SIG-M5 treated with dmso at 0.1 percent for 504 hours (cell line): Measurements from ENCODE around the gene HHAT.
"Not testable (repeated sequence)": the region's sequence is repeated elsewhere in the genome, so short reads cannot be mapped to it uniquely, and the experiment has no call there.

ENCODE experiments used
- DNase-seq: peaks from one replicate; lab custom pipeline; 2025; ENCODE audit not compliant: unreplicated experiment; lab: John Stamatoyannopoulos, UW

HHAT gene

DNA sequence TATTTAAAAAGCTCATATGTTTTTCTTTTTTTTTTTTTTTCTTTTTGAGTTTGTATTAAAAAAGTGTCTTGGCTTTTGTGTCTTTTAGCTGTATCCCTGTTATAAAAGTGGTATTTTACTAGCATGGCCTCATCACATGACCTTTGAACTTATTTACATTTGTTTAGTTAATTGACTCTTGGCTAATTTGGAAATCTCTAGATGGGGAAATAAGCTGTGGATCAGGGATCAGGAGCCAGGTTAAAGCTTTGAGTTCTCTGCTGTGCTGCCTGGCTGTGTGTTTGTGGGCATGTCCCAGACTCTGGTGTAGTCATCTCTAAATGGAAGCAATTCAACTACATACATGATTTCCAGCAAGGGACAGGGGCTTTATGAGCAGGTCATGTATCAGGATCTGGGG, 56.5 kb downstream of the HHAT start:
- DNase-seq, result no peak

DNA sequence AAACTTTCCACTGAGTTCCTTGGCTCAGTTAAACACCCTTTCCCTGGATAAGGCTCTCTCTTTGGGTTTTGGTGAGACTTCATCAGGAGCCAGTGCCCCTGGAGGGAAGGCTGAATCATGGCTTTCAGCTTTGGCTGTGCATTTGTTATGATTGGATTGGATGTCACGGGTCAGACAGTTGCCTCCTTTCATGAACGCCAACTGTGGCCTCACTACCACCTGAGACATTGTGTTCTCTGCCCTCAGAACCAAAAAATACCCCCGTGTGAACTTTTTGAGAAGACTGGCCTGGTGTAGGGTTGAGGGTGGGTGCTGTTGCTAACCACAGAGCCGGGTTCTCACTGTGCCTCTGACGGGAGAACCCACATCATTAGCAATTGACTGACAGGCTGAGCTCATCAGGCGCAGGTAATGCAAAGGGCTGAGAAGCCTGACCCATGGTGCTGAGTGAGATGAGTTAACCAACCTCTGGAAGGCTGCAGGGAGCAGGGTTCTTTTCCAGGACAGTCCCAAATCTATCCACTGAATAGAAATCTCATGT, 65.6 kb downstream of the HHAT start:
- no peak for DNase-seq

DNA sequence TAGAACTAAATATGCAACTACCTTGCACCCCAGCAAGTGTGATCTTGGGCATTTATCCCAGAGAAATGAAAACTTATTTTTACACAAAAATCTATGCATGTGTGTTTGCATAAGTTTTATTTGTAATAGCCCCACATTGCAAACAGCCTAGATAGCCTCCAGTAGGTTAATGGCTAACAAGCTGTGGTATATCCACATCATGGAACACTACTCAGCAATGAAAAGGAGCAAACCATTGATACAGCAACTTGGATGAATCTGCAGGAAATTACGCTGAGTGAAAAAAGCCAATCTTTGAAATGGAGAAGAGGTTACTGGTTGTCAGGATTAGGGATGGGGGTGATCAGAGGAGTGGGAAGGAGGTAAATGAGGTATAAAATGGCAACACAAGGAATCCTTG, 67.8 kb downstream of the HHAT start:
- DNase-seq, result no peak

DNA sequence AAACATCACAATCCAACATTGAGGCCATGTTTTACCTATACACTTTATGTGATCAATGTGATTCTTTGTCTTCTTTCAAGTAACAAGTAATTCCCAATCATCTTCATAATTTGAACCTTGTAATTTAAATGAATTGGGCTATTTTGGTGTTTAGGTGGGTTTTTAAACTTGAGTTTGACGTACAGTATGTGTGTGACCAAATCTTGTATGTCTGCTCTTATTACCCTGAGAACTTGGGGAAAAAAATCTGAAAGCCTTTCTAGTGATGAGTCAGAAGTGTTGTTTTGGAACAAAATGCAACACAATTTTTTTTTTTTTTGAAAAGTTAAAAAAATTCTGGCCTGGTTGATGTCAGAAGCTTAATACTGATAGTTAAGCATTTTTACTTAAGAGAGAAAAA, 68.5 kb downstream of the HHAT start:
- DNase-seq, result no peak

DNA sequence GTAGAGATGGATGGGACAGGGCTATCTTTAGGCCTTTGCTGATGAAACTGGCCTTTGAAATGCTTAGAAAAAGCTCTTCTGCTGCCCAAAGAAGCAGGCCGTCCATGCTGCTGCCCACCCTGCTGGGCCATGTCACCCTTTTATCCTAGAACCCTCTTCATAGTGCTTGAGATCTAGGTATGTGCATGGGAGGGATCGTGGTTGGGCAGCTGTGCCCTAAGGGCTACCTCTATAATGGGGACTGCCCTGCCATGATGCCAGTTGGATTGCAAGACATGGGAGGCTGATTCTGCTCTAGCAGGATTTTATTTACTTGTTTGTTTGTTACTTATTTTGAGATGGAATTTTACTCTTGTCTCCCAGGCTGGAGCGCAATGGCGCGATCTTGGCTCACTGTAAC, 69.0 kb downstream of the HHAT start:
- no peak for DNase-seq

DNA sequence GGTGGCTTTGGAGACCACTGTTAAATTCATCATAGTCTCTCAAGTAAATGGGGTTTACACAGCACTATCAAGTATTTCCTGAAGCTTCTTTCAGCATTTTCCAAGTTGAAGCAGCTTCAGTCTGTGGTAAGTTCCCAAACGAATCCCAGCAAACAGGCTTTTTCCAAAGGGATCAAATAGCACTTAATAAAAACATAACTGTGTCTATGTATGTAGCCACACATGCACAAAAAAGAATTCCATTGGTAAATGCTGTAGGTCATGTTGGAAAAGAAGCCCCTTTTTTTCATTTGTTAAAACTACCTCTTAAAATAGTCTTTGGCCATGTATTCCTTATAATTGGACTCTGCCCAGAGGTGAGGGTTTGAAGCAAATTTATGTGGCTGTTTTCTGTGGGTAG, 69.8 kb downstream of the HHAT start:
- DNase-seq, result no peak

DNA sequence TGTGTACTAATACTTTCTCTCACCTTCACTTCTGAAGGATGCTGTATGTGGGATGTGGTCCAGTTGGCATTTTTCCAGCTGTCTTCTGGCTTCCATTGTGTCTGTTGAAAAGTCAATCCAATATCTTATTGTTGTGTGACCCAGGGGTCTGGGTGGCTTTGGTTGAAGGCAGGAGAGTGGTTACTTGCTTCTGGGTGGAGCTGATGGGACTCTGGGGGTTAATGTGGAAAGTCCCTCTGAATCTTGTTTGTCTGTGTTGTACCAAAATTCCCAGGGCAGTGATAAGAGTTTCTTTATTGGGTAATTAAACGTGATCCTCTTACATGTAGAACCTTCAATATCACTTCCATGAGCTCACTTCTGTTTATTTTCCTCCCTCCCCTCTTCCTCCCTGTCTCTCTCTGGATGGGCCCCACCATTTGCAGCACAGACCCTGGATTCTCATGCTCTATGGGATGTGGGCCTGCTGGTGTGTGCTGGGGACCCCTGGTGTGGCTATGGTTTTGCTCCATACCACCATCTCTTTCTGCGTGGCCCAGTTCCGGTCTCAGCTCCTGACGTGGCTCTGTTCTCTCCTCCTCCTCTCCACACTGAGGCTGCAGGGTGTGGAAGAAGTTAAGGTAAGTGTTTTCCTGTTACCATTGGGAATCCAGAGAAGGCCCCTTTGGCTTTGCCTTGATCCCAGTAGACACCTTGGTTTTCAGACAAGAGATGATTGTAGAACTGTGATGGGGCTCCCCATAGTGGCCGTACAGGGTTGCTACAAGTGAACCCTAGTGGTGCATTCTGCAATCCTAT, 71.5 kb downstream of the HHAT start:
- DNase-seq, result peak; percentile 64

DNA sequence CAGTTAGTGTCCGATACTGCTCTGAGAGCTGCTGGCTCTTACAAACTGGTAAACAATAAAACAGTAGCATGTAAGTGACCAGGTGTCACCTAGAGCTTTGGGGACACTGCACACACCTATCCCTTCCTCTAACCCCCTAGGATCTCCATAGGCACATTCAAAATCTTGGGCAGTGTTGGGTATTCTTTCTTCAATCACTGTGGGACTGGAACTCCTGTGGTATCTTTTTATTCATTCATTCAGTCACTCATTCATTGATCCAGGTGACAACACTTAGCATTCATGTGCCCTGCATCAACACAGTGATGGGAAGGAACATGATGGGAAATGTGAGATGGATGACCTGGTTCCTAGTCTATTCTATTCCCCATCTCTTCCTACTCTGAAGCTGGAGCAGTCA, 73.9 kb downstream of the HHAT start:
- no peak for DNase-seq

DNA sequence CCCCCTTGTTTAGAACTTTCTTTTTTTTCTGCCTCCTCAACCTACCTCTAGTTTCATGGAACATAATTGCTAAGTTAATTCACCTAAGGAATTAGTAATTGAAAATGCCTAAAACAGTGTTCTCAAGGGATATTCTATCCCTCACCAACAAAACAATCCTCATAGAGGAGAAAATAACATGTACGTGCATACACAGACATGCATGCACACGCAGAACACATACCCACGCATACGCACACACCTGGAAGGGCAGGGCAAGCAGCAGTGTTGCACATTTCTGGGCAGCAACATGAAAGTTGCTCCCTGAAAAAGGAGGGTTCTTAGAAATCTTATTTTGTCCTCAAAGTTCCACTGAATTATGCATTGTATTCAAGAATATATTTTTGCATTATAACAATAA, 76.6 kb downstream of the HHAT start:
- no peak for DNase-seq

DNA sequence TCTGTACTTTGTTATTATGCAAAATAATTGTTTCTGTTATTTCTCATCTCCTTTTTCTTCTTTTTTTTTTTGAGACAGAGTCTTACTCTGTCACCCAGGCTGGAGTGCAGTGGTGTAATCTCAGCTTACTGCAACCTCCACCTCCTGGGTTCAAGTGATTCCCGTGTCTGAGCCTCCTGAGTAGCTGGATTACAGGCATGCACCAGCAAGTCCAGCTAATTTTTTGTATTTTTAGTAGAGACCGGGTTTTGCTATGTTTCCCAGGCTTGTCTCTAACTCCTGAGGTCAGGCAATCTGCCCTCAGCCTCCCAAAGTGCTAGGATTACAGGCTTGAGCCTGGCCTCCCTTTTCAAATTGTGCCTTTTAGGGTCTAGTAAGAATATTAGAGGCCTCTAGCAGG, 77.6 kb downstream of the HHAT start:
- DNase-seq, result not testable (repeated sequence)

DNA sequence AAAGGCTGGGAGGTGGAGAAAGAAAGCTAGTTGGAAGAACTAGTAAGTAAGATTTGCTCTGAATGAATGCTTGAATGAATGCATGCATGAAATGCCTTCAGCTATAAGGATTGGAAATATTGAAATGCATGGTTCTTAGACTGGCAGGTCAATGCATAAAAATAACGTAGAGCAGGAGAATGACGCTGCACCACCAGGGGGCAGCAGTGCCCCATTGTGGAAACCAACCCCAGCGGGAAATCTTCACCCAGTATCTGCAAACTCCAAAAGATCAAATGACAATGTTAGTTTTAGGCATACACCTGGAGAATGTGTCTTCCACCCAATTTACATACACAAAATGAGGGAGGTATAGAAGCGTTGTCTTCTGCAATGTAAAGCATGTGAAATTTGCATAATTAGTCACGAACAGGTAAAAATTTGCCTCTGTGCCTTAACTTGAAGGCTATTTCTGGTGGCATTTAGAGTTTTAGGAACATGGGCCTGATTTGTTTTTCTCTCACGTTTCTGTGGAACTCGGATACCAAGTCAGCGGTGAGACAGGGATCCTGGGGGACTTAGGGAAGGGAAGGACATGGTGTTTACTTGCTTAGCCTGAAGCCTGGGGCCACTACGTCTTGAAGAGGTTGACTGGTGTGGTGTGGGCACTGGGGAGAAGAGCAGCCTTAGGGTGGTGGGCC, 78.6 kb downstream of the HHAT start:
- peak; percentile 45 for DNase-seq

DNA sequence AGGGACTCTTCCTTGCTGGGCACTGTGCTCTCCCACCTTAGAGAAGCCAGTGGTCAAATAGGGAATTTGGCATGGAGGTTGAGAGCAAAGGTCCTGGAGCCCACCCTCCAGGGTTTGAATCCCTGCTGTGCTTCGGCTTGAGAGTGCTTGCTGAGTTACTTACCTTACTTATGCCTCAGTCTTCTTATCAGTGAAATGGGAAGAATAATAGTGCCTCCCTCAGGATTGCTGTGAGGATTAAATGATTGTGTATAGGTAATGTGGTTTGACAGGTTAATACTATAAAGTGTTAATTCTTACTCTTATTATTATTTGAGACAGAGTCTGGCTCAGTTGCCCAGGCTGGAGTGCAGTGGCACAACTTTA, 79.2 kb downstream of the HHAT start:
- DNase-seq, result no peak

DNA sequence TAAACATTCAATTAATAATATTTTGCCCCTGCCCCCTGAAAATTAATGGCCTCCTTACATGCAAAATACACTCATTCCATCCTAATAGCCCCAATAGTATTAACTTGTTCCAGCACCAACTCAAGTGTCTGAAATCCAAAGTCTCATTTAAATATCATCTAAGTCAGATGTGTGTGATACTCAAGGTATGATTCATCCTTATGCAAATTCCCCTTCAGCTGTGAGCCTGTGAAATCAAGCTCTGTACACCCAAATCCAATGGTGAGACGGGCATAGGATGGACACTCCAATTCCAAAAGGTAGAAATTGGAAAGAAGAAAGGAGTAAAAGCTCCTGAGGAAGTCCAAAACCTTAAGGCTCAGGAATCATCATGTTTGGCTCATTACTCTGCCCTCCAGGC, 83.5 kb downstream of the HHAT start:
- DNase-seq, result no peak

DNA sequence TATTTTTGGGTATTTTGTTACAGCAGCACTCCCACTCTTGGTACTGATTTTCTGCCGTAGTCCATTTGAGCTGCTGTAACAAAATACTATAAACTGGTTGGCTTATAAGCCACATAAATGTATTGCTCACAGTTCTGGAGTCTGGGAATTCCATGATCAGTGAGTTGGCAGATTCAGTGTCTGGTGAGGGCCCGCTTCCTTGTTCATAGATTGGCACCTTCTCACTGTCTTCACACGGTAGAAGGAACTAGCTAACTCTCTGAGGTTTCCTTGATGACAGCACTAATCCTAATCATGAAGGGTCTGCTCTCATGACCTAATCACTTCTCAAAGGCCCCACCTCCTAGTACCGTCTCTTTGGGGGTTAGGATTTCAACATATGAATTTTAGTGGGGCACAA, 85.2 kb downstream of the HHAT start:
- no peak for DNase-seq

DNA sequence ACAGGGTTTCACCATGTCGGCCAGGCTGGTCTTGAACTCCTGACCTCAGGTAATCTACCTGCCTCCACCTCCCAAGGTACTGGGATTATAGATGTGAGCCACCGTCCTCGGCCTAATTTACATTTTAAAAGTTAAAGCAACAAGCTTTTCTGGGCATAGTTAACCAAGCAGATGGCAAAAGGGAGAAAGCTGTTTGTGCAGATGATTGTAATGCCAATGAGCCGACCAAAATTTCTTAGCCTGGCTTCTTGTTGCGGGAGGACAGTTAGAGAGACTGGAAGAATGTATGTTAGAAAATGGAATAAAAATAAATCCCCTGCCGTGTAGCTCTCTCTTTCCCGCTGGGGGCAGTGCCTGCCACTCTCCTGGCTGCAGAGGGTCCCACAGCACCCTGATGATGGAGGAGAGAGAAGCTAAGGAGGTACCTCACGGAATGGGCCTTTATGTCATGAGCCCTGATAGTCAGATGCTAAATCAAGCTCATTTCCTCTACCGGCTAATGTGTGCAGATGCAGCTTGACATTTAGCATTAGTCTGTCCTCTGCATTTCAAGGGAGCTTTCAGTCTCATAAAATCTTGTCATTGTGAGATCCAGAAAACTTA, 87.2 kb downstream of the HHAT start:
- no peak for DNase-seq

DNA sequence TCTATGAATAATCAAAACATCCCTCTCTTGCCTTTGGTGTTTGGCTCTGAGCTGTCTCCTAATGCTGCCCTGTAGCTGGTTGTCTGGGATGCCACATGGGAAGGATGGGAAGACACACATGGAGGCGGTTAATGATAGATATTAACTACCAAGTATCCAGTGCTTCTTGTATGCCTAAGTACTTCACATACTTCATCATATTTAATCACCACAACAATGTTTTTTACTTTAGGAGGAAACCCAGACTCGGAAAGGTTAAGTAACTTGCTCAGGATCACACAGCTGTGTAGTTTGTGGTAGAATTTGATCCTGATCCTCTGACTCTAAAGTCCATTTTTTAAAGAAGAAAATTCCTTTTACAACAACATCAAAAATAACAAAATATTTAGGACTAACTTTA, 88.0 kb downstream of the HHAT start:
- DNase-seq, result no peak

DNA sequence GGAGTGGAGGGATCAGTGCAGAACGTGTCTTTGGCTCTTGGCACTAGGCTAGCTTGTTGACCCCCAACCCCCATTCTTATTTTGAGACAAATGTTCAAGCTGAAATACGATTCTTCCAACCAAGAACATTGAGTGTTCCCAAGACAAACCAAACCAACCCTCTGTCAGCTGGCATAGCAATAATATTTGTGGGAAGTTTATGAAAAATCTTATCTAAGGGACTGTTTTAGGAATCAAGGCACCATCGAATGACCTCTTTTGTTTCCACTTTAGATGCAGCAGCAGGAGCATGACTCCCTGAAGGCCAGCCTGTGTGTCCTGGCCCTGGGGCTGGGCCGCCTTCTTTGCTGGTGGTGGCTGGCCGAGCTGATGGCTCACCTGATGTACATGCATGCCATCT, 89.2 kb downstream of the HHAT start:
- no peak for DNase-seq

DNA sequence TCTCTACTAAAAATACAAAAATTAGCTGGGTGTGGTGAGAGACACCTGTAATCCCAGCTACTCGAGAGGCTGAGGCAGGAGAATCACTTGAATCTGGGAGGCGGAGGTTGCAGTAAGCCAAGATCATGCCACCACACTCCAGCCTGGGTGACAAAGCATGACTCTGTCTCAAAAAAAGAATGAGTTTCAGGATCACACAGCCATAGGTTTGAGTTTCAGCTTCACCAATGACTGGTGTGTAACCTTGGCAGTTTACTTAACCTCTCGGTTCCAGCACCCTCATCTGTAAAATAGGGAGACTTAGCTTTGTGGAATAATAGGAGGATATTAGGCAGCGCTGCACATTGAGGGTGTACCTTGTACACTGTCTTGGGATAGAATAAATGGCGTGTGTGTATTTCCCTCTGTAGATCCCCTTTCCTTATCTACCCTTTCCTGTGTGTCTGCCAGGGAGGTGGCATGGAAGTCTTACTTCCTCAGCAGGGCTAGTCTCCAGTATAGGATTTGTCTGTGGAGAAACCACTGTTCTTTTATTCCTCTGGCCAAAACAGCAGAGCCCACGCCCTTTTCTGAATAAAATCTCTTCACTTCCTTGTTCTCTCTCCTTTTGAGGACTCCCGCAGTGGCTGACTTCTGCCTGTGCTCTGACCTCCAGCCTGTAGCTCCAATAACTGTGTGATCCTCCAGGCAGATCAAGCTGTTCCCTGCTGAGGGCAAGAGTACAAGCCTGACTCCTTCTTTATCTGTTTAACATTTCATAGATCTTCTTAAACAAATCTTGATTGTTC, 90.4 kb downstream of the HHAT start:
- no peak for DNase-seq

DNA sequence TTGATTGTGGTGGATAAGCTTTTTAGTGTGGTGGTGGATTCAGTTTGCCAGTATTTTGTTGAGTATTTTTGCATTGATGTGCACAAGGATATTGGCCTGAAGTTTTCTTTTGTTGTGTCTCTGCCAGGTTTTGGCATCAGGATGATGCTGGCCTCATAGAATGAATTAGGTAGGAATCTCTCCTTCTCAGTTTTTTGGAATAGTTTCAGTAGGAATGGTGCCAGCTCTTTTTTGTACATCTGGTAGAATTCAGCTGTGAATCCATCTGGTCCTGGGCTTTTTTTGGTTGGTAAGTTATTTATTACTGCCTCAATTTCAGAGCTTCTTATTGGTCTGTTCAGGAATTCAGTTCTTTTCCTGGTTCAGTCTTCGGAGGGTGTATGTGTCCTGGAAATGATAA, 98.0 kb downstream of the HHAT start:
- DNase-seq, result not testable (repeated sequence)

DNA sequence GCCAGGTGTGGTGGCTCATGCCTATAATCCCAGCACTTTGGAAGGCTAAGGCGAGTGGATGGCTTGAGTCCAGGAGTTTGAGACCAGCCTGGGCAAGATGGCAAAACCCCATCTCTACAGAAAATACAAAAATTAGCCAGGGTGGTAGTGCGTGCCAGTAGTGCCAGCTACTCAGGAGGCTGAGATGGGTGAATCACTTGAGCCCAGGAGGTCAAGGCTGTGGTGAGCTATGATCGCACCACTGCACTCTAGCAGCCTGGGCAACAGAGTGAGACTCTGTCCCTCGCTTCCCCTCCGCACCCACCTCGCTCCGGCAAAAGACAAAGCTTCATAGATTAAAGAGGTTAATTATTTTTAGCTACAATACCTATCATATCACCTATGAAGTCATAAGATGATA, 100.0 kb downstream of the HHAT start:
- no peak for DNase-seq

DNA sequence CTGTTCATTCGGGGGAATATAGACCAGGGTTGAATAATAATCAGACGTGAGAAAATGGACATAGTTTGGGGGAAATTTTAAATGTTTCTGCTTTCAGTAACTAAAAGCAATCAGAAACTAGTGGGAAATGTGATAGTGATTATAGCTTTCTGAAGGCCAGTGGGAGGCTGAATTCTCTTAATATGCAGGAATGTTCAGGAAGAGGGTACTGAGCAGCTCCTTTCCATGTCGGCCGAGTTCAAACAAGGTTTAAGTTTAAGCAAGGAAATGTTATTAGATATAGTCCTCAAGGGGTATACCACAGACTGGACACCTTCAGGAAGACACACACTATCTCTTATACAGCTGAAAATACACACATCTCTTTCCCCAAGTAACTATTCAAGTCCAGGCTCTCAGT, 105.5 kb downstream of the HHAT start:
- no peak for DNase-seq
